ENCODE data around the gene NISCH.

Gene NISCH

DNA sequence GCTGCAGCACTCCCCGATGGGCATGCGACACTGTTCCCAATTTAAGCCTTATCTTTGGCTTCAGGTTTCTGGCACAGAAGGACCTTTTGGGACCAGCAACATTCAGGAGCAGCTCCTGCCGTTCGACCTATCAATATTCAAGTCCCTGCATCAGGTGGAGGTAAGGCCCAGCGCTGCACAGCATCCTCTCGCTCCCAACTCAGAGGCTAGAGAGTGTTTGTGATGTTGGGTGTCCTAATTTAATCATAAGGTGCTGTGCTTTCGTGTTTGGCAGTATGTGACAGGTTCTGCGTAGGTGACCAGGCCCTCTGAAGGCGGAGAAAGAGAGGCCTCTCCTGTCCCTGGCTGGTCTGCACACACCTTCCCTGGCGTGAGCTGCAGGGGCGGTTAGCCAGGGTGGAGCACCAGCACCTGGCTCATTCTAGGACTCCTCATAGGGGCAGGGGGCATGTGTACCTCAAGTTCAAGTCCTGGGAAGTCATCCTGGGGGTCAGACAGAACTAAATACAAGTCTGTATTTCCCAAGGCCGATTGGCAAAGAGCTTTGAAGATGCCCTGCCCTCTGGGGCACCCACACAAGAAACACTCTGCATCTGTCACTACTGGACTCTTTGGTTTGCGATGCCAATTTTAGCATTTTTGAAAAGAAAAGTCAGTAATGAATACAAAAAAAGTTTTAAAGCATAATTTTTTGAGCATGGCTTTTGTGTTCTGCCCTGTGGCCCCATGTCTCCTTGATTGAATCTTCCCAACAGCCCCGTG is 17.0 kb downstream of the NISCH start:
- DNase-seq (ENCODE audit: low read depth), result no peak

DNA sequence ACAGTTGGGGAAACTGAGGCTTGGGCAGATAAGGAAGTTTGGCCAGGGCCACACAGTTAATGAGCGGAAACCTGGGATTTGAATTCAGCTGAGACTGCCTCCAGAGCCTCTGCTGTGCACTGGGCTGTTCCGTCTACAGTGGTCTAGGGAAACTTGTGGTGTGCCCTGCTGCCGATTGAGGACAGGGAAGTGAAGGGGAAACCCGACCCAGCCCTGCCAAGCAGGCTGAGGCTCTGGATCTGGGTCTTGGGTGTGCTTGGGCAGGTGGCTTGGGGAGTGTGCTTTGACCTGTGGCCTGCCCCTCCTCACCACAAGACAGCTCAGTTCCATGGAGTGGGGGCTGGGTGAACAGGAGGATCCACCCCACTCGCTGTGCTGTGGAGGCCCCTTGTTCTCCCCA is 17.6 kb downstream of the NISCH start:
- DNase-seq (ENCODE audit: low read depth), result no peak

DNA sequence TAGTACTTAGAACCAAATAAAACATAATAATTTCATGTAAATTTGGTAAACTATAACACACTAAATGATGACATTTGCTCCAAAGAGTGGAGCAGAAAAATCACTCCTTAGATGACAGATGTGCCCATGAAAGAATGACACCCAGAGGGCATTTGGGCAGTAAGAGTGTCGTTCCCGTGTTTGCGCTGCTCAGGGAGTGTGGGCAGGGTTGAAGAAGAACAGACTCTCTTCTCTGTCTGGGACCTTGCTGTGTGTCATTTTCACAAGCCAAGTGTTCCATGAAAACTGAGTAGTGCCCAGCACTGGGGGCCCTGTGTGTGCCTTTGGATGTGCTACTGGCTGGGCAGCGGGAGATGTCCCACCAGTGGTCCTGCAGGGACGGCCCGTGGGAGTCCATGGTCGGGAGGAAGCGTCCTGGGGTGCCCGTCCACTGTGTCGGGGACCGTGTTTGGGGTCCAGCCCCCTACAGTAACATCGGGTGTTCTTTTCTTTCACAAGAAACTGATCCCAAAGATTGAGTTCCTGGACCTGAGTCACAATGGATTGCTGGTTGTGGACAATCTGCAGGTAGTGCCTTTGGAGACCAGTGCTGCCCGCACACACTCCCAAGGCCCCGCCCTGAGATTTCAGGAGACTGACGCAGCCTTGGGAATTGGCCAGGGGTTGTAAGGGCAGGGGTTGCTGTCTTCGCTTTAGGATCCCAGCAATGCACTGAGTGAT is 21.8 kb downstream of the NISCH start:
- DNase-seq (ENCODE audit: low read depth), result no peak

DNA sequence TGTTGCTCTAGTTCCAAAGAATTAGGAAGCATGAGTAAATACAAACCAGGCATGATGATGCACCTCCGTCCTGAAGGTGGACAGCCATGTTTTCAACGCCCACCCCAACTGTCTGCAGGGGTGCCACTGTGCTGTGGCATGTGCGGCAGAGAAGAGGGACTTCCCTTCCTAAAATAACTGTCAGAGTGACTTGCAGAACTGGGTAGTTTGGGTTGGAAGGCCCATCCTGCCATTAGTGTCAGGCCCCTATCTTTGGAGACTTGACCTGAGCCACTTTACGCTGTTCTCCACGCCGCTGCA is 22.3 kb downstream of the NISCH start:
- no peak for DNase-seq (ENCODE audit: low read depth)

DNA sequence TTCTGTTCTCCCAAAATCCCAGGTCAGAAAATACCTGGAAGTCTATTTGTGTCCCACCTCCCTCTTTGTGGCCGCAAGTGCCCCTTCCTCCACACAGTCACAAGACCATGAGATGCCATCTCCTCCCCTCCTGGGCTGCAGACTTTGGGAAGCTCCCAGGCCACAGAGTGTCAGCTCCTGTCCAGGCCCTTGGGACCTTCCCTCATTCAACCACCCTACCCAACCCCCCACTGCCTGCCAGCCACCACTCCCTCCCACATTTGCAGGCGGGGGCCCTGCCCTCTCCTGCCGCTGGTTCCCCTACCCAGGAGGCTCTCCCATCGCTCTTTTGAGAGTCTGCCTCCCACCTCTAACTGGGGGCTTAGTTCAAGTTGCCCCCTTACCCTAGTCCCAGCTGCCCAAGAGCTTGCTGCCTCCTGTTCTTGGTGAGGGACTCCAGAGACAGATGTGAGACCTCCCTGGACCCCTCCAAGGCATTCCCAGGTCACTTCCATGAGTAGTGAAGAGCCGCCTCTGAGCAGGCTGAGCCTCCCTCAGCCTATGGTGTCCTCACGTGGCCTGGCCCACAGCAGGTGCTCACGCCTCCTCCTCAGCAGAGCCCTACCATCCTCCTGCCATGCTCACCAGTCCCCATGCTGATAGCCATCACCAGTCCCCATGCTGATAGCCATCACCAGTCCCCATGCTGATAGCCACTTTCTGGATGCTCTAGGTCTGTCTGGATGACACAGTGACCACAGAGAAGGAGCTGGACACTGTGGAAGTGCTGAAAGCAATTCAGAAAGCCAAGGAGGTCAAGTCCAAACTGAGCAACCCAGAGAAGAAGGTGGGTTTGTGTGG is 23.9 kb downstream of the NISCH start:
- no peak for DNase-seq (ENCODE audit: low read depth)

DNA sequence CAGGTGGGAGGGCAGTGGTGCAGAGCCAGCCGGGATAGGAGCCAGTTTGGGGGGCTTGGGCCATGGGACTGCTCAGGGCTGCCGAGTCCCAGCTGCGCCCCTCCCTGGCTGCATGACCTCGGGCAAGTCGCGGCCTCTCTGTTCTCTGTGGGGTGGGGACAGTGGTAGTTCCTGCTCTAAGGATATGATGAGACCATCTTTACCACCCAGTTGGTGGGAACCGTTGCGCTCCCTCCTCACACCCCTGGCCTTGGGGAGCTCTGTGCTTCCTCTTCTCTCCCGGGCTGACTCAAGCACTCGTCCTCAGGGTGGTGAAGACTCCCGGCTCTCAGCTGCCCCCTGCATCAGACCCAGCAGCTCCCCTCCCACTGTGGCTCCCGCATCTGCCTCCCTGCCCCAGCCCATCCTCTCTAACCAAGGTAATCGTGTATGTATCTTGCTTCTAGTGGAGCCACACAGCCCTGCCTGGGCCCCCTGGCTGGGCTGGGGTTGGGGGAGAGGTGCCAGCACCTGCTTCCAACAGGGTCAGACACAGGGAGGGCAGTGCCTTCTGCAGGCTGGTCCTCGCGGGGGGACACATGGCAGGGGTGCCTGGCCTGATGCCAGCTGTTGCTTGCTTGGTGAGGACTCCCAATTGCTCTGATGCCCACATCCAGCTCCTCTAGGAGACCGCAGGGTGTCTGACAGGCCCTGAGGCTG is 24.6 kb downstream of the NISCH start:
- no peak for DNase-seq (ENCODE audit: low read depth)

DNA sequence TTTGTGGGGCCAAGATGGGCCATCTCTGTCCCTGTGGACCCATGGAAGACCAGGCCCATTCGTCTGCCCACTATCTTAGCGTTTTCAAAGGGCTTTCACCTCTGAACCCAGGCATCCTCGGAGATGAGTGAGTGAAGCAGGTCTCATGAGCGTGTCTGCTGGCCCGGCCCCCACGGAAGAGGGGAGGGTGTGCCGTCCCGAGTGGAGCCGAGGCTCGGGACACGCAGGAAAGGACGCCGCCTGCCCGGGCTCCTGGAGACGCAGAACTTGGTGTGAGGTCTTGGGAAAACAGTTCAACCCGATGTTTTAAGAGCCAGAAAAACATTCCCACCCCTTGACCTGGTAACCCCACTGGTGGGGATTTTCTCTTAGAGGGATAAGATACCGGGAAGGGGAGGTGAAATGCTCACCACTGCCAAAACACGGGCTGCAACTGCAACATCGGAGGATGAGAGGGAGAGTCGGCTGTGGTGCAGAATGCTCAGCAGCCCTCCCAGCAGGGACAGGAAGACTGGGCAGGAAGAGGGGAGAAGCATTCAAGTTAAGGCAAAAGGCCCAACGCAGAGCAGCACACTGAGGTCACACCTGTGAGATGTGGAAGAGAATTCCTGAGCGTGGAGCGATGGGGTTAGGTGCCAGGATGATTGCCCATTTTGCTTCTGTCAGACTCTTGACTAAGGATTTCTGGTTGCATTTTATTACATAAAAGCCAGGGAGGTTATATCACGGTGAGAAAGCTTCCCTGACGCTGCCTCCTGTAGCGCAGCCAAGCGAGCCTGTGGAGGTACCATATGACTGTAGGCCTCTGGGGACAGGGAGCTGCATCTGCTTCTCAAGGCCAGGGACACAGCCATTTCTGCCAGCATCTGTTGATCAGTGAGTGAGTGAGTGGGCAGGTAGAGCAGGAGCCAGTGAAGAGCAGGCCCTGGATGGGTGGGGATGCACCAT is 25.6 kb downstream of the NISCH start:
- no peak for DNase-seq (ENCODE audit: low read depth)

DNA sequence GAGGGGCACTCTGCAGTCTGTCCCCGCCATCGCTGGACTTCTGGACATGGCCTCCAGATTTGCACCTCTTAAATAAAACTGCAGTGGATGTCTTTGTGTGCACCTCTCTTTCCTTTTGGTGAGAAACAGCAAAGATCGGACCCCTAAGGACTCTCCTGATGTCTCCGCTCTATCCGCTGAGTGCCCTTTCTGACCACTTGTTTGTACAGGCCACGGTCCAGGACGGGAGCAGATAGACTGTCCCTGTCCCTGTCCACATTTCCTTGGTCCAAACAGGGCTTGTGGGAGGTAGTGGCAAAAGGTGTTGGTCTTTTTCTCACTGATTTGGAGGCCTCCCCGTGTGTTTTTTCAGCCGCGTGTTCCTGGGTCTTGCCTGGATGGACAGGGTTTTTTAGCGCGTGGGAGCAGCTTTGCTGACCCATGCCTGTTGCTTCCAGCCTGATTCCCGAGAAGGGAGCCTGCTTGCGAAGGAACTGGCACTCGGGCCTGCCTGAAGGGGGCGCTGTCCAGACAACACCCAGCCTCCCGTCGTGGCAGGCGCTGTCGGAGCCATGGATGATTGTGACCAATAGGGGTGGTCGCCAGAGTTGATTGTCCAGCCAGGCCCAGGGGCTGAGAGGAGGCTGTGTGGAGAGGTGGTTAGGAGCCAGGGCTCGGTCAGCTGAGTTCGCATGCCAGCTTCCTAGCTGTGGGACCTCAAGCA is 26.6 kb downstream of the NISCH start:
- DNase-seq (ENCODE audit: low read depth), result no peak

DNA sequence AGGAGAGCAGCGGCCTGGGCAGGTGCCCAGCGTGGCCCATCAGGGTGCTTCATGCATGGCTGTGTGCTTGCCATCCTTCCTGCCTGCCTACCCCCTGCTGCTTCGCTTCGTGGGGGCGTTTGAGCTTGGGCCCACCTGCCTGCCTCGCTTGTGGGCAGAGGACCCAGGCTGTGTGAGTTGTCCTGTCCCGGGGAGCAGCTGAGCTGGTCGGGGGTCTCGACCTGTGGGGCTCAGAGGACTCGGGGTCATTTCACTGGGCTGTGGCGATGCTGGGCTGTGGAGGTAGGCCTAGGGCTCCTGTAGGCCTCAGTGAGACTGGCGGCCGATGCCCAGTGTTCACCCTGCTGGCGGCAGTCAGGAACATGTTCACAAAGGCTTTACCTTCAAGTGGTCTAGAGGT is 27.7 kb downstream of the NISCH start:
- DNase-seq (ENCODE audit: low read depth), result no peak

DNA sequence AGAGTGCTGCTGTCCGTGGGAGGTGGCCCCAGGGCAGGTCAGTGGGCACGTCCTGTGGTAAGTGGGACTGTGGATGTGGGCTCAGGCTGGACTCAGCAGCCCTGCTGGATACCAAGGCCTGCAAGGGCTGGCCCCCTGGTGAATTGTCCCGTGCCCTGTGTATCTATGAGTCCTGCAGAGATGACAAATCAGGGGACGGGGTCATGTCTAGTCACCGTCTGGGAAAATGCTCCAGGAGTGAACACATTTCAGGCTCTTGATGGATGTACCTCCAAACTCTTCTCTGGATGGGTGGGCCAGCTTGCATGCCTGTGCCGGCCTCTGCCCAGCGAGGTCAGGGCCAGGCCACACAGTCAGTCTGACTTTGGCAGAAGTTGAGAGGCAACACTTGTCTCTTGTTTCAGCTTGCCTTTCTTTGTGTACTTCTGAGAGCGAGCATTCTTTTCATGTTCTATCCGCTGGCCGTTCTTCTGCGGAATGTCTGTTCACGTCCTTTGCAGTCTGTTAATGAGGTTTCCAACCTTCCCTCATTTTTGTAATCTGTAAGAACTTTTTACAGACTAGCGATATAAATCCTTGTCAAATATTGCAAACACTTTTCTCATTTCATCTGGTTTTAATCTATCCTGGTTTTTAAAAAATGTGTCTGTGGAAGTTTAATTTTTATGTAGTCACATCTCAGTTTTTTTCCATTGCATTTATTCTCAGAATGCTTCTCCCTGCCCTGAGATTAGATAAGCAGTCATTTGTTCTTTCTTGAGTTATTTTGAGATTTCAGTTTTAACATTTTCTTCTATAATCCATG is 28.4 kb downstream of the NISCH start:
- DNase-seq (ENCODE audit: low read depth), result no peak

DNA sequence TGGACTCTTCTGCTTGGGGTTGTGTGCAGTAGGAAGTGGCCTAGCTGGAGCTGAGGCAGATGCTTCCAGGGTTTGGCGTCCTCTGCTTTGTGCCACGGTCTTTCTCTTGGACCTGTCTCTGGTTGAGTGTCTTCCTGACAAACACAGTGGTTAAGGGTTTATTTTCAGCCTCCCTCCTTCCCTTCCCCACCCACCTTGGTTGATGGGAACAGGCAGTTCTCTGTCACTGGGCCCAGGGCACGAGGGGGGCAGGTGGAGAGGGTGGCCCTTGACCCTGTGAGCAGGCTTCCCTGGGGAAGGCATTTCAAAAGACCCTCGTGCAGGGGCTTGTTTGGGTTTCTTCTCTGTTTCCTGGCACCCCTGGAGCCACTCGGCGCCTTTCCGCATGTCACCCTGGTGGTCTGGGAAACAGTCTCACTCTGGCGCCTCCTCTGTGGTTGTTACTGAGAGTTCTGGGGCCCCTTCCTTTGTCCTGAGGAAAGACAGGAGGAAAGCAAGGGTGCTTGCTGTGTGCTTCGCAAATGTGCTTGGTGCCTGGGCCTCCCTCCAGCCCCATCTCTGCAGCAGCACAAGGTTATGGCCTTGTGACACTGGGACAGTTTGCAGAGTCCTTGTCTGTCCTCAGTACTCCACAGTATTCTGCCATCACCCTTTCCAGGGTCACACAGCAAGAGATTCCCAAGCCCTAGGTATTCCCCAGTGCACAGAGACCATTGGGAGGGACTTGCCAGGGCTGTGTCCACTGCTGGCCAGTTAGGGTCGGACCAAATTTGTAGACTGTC is 29.5 kb downstream of the NISCH start:
- DNase-seq (ENCODE audit: low read depth), result no peak

DNA sequence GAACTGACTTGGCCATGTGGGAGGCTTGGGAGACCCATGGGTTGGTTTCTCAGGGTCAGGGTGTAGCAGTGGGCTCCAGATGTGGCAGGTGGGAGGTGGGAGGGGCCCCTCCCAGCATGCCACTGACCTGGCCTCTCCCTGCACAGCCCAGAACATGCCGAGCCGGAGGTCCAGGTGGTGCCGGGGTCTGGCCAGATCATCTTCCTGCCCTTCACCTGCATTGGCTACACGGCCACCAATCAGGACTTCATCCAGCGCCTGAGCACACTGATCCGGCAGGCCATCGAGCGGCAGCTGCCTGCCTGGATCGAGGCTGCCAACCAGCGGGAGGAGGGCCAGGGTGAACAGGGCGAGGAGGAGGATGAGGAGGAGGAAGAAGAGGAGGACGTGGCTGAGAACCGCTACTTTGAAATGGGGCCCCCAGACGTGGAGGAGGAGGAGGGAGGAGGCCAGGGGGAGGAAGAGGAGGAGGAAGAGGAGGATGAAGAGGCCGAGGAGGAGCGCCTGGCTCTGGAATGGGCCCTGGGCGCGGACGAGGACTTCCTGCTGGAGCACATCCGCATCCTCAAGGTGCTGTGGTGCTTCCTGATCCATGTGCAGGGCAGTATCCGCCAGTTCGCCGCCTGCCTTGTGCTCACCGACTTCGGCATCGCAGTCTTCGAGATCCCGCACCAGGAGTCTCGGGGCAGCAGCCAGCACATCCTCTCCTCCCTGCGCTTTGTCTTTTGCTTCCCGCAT is 31.8 kb downstream of the NISCH start:
- no peak for DNase-seq (ENCODE audit: low read depth)

DNA sequence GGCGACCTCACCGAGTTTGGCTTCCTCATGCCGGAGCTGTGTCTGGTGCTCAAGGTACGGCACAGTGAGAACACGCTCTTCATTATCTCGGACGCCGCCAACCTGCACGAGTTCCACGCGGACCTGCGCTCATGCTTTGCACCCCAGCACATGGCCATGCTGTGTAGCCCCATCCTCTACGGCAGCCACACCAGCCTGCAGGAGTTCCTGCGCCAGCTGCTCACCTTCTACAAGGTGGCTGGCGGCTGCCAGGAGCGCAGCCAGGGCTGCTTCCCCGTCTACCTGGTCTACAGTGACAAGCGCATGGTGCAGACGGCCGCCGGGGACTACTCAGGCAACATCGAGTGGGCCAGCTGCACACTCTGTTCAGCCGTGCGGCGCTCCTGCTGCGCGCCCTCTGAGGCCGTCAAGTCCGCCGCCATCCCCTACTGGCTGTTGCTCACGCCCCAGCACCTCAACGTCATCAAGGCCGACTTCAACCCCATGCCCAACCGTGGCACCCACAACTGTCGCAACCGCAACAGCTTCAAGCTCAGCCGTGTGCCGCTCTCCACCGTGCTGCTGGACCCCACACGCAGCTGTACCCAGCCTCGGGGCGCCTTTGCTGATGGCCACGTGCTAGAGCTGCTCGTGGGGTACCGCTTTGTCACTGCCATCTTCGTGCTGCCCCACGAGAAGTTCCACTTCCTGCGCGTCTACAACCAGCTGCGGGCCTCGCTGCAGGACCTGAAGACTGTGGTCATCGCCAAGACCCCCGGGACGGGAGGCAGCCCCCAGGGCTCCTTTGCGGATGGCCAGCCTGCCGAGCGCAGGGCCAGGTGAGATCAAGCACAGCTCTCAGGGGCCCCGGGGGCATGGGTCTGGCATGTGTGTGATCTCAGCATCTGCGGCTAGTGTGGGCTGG is 32.6 kb downstream of the NISCH start:
- DNase-seq (ENCODE audit: low read depth), result no peak

DNA sequence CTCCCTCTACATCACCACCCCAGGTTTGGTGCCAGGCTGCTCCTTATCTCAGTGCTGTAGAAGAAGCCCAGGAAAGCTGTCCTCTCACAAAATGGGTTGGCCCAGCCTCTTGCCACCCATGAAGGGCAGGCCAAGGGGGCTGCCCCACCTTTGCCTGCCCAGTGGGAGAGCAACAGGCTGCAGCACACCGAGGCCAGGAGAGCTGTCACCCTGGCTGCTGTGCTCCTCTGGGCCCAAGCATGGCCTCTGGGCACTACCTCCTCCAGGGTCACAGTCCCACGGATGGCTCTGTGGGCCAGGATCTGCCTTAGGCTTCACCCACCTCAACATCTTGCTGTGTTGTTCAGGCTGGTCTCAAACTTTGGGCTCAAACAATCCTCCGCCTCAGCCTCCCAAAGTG is 33.3 kb downstream of the NISCH start:
- DNase-seq (ENCODE audit: low read depth), result no peak

DNA sequence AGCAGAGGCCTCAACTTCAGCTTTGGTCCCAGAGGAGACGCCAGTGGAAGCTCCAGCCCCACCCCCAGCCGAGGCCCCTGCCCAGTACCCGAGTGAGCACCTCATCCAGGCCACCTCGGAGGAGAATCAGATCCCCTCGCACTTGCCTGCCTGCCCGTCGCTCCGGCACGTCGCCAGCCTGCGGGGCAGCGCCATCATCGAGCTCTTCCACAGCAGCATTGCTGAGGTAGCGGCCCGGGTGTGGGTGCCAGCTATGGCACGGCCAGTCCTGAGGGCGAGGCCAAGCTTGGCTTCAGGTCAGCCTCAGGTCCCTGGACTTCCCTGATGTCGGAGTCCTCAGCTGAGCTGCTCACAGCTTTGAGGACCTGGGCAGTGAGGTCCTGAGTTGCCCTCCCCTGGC is 34.0 kb downstream of the NISCH start:
- no peak for DNase-seq (ENCODE audit: low read depth)

DNA sequence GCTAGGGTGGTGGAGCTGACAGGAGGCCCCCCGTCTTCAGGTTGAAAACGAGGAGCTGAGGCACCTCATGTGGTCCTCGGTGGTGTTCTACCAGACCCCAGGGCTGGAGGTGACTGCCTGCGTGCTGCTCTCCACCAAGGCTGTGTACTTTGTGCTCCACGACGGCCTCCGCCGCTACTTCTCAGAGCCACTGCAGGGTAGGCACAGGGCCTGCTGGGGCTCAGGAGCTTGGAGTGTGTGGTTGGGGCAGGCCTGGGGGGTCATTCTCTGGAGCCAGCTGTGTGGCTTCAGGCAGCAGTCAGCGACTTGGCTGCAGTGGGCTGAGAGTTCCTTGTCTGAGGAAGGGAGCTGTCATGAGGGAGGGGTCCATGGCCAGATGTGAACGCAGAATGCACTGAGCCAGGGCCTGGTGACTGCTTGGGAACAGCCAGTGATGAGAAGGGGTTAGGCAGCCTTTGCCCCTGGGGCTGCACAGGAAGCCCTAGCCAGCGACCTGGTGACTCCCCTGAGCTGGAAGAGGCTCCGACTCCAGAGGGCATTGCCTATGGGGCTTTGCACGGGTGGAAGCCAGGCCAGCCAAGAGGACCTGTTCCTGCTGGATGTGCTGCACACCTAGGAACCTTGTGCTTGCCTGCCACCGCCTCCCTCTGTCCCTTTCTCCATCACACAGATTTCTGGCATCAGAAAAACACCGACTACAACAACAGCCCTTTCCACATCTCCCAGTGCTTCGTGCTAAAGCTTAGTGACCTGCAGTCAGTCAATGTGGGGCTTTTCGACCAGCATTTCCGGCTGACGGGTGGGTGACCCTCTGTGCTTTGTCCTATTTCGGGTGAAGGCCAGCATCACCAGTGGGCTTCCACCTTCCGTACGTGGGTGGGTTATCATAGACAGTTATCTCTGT is 34.9 kb downstream of the NISCH start:
- DNase-seq (ENCODE audit: low read depth), result no peak

Measured in activated T-cell treated with anti-CD3 and anti-CD28 coated beads for 24 hours (primary cell).